ENCODE measurements around the gene CCR3.

DNA sequence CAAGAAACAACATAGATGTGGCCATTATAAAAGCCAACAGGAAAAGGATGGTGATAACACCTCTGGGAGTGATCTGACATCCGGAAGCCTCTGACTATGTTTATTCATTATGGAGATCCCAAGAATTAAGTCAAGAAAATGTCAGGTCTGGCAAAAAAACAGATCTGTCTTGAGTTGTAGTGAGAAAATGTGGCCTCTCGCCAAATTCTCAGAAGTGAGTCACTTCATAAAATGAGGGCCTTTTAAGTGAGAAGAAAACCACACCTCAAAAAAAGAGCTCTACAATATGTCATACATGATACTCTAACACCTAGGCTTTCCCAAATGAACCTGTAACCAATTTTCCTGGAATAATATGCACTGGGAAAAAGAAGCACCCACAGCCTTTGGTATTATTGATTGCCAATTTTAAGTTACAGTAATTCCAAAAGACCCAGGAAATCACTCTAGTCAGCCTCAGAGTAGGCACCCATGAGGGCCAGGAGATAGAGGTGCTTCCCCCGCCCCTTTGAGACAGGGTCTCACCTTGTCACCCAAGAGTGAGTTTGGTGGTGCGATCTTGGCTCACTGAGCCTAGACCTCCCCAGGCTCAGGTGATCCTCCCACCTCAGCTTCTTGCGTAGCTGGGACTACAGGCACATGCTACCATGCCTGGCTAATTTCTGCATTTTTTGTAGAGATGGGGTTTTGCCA, 38.0 kb downstream of the CCR3 start:
- TF ChIP-seq, protein P1, sequence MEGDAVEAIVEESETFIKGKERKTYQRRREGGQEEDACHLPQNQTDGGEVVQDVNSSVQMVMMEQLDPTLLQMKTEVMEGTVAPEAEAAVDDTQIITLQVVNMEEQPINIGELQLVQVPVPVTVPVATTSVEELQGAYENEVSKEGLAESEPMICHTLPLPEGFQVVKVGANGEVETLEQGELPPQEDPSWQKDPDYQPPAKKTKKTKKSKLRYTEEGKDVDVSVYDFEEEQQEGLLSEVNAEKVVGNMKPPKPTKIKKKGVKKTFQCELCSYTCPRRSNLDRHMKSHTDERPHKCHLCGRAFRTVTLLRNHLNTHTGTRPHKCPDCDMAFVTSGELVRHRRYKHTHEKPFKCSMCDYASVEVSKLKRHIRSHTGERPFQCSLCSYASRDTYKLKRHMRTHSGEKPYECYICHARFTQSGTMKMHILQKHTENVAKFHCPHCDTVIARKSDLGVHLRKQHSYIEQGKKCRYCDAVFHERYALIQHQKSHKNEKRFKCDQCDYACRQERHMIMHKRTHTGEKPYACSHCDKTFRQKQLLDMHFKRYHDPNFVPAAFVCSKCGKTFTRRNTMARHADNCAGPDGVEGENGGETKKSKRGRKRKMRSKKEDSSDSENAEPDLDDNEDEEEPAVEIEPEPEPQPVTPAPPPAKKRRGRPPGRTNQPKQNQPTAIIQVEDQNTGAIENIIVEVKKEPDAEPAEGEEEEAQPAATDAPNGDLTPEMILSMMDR (IDR thresholded peaks at IDR 0.05; ENCODE audit: insufficient read depth, low read length, poor library complexity, severe bottlenecking): no peak
- TF ChIP-seq EZH2phosphoT487 (conservative IDR thresholded peaks at IDR 0.05; ENCODE audit: low read length): no peak
